HG03196 (cell line): ENCODE measurements around the gene SOX6.

Source experiments
- ATAC-seq: cut with Tn5 transposase; IDR thresholded peaks from one replicate; pipeline ENCODE4 v1.9.1; 2021; ENCODE audit not compliant: unreplicated experiment

SOX6 gene

GRCh38 chr11:16195651-16196050 is 160.7 kb downstream of the SOX6 start:
- no peak for ATAC-seq

- no peak for ATAC-seq
Observed at GRCh38 chr11:16194566-16194965, 161.8 kb downstream of the SOX6 start.

GRCh38 chr11:16193897-16194381 is 162.4 kb downstream of the SOX6 start:
- no peak for ATAC-seq

- ATAC-seq: no peak
Observed at GRCh38 chr11:16191868-16192240, 164.5 kb downstream of the SOX6 start.

- ATAC-seq: no peak
Observed at GRCh38 chr11:16191212-16191867, 165.0 kb downstream of the SOX6 start.

GRCh38 chr11:16186680-16187079 is 169.7 kb downstream of the SOX6 start:
- no peak for ATAC-seq

GRCh38 chr11:16185042-16185441 is 171.3 kb downstream of the SOX6 start:
- ATAC-seq: no peak

GRCh38 chr11:16184588-16184987 is 171.8 kb downstream of the SOX6 start:
- ATAC-seq: no peak

GRCh38 chr11:16182553-16182952 is 173.8 kb downstream of the SOX6 start:
- ATAC-seq: no peak

- no peak for ATAC-seq
Observed at GRCh38 chr11:16180868-16181267, 175.5 kb downstream of the SOX6 start.

GRCh38 chr11:16179676-16180075 is 176.7 kb downstream of the SOX6 start:
- ATAC-seq: no peak

GRCh38 chr11:16178273-16178672 is 178.1 kb downstream of the SOX6 start:
- no peak for ATAC-seq

- no peak for ATAC-seq
Observed at GRCh38 chr11:16177688-16178087, 178.7 kb downstream of the SOX6 start.

- ATAC-seq: no peak
Observed at GRCh38 chr11:16173798-16174197, 182.5 kb downstream of the SOX6 start.

GRCh38 chr11:16171882-16172281 is 184.5 kb downstream of the SOX6 start:
- ATAC-seq: no peak

GRCh38 chr11:16169956-16170847 is 186.1 kb downstream of the SOX6 start:
- no peak for ATAC-seq

- no peak for ATAC-seq
Observed at GRCh38 chr11:16169541-16169940, 186.8 kb downstream of the SOX6 start.

GRCh38 chr11:16167706-16168487 is 188.4 kb downstream of the SOX6 start:
- ATAC-seq: no peak

GRCh38 chr11:16166571-16166970 is 189.8 kb downstream of the SOX6 start:
- ATAC-seq: no peak

- ATAC-seq: no peak
Observed at GRCh38 chr11:16160146-16160545, 196.2 kb downstream of the SOX6 start.

- no peak for ATAC-seq
Observed at GRCh38 chr11:16158426-16158994, 197.8 kb downstream of the SOX6 start.
